ENCODE results near the gene IZUMO4. TPM values are rescaled to one million over a fixed set of nuclear protein-coding genes. Genes with fewer than 3 reads are reported as not detected.
A peak's percentile ranks its signal among the peaks of the same experiment; 100 is the strongest.

IZUMO4 gene, protein sequence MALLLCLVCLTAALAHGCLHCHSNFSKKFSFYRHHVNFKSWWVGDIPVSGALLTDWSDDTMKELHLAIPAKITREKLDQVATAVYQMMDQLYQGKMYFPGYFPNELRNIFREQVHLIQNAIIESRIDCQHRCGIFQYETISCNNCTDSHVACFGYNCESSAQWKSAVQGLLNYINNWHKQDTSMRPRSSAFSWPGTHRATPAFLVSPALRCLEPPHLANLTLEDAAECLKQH
- 2.6 TPM for polyA plus RNA-seq (2013, experiment 1 of 2)
- 3.0 TPM for polyA plus RNA-seq (2013, experiment 2 of 2)

DNA sequence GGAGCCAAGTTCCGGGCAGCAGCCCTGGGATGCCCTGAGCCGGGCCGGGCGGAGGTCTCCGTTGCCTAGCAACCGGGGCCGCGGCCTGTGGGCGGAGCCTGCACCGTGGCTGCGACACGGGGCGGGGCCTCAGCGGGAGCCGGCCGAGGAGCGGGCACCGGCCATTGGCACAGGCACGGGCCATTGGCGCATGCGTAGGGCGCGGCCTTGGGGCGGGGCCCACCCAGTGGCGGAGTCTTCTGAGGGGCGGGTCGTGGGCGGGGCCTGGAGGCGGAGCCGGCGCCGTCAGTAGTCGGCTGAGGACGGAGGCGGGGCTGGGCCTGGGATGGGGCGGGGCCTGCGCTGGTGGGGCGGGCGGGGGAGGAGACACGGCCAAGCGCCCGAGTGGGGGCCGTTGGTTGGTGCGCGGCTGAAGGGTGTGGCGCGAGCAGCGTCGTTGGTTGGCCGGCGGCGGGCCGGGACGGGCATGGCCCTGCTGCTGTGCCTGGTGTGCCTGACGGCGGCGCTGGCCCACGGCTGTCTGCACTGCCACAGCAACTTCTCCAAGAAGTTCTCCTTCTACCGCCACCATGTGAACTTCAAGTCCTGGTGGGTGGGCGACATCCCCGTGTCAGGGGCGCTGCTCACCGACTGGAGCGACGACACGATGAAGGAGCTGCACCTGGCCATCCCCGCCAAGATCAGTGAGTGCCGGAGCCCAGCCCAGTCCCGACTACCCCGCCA, at the start of gene IZUMO4:
Gene IZUMO4 (plus strand): TSS at position 436 of the 723 bp plus-strand sequence. CDS start 31 bp downstream, at position 467.
- Histone ChIP-seq H3K4me1 (ENCODE audit: control insufficient read depth, insufficient read depth, low read length, poor library complexity, severe bottlenecking) (peaks cover 17% of the 10 kb centered on the region), H3K4me3 (ENCODE audit: extremely low read depth, insufficient read depth, low read length, poor library complexity, severe bottlenecking) (peak within 1 kb of the TSS; percentile 82), H3K9me3 (ENCODE audit: control insufficient read depth, low read length) (no peaks in the 10 kb centered on the region), H3K27ac (ENCODE audit: low read depth, low read length, severe bottlenecking) (peak within 1 kb of the TSS; percentile 94), H3K36me3 (ENCODE audit: control insufficient read depth, insufficient read depth, low read length) (peaks cover 38% of the 10 kb centered on the region)
- WGBS, 2 experiments (ENCODE audit: insufficient coverage in 2 of 2) = 1 to 2% methylated on average over 32 to 46 of the region's 70 CpGs

DNA sequence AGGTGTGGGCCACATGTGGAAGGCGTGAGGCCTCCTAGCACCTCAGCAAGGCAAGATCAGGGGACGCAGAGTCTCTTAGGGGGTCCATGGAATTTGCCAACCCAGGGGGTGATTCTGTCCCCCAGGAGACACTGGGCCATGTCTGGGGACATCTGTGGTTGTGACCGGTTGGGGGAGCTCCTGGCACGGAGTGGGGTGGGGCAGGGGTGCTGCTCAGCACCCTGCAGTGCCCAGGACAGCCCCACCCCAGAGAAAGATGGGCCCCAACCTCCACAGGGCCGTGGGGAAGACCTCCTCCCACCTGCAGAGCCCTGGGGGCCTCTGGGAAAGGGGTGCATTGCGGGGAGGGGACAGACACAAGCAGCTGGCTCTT, 49.7 kb upstream of the IZUMO4 start:
- peaks cover 44% of the 10 kb centered on the region for H3K36me3 ChIP-seq (ENCODE audit: control insufficient read depth, insufficient read depth, low read length)
- 90 to 94% methylated on average over 4 to 6 of the region's 6 CpGs for WGBS, 2 experiments (ENCODE audit: insufficient coverage in 2 of 2)
- H3K9me3 ChIP-seq (ENCODE audit: control insufficient read depth, low read length) = no peaks in the 10 kb centered on the region
- H3K27ac ChIP-seq (ENCODE audit: low read depth, low read length, severe bottlenecking) = no peak overlapping the region
- H3K4me1 ChIP-seq (ENCODE audit: control insufficient read depth, insufficient read depth, low read length, poor library complexity, severe bottlenecking) = peaks cover 32% of the 10 kb centered on the region
- H3K4me3 ChIP-seq (ENCODE audit: extremely low read depth, insufficient read depth, low read length, poor library complexity, severe bottlenecking) = no peak overlapping the region

DNA sequence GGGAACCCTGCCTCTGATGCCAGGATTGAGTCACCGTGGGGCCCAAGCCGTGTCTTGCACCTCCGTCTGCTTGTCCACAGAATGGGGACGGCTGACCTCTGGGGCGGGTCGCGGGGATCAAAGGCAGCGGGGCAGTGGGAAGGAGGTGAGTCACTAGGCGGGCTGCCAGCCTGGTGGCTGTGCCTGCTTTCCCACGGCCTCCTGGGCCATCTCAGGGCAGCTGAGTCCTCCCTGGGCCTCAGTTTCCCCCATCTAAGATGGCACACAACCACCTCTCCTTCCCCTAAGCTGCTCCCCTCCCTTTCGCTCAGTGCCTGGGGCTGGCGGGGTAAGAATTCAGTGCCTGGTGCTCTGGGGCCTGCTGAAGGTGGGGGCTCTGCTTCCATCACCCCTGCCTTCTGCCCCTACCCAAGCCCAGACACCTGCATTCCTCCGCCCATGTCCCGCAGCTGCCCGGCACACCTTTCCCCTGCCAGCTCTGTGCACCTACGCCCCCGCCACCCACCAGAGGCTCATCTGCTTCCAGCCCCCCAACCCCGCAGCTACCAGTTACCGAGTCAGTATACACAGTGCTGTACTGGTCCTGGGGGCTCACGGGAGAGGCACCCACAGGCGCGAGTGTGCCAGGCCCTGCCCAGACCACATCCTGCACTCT, 49.1 kb upstream of the IZUMO4 start:
- Histone ChIP-seq H3K4me1 (ENCODE audit: control insufficient read depth, insufficient read depth, low read length, poor library complexity, severe bottlenecking) (peaks cover 28% of the 10 kb centered on the region), H3K27ac (ENCODE audit: low read depth, low read length, severe bottlenecking) (no peak overlapping the region), H3K9me3 (ENCODE audit: control insufficient read depth, low read length) (no peaks in the 10 kb centered on the region), H3K36me3 (ENCODE audit: control insufficient read depth, insufficient read depth, low read length) (peaks cover 41% of the 10 kb centered on the region), H3K4me3 (ENCODE audit: extremely low read depth, insufficient read depth, low read length, poor library complexity, severe bottlenecking) (no peak overlapping the region)
- 92 to 95% methylated on average over 16 to 21 of the region's 22 CpGs for WGBS, 2 experiments (ENCODE audit: insufficient coverage in 2 of 2)

DNA sequence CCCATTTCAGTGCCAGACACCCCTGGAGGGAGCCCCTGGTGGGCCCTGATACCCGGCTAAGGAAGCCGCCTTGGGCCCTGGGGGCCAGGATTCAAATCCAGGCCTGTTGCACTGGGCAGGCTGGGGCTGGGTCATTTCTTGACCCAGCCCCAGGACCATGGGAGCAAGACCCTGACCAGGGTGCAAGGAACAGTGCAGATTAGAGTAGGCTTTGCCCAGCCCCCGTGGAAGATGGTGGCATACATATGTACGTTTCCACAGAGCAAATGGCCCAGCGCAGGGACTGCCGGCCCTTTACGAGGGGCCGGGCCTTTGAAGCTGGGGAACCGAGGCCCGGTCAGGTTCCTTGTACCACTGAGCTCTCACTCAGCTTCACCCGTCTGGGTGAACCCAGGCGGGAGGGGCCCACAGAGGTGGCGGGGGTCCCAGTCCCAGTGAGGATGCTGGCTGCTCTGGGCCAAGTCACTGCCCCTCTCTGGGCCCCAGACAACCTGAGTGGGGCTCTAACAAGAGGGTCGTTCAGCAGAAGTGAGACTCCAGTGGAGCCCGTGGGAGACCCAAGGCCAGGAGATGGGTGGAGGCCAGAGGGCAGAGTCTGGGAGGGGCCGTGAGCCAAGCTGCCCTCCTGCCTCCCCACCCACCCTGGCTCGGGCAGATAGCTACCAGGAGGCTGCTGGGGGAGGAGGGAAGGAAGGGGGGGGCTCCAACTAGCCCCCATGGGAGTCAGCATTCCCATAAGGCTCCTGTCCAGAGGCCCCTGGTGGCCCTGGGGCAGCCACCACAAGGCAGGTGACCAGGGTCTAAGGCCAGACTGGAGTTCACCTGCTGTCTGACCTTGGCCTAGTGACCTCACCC, 48.4 kb upstream of the IZUMO4 start:
- 96 to 97% methylated on average over 14 of the region's 17 CpGs for WGBS, 2 experiments (ENCODE audit: insufficient coverage in 2 of 2)
- H3K36me3 ChIP-seq (ENCODE audit: control insufficient read depth, insufficient read depth, low read length) = peaks cover 36% of the 10 kb centered on the region
- H3K9me3 ChIP-seq (ENCODE audit: control insufficient read depth, low read length) = no peaks in the 10 kb centered on the region
- no peak overlapping the region for H3K27ac ChIP-seq (ENCODE audit: low read depth, low read length, severe bottlenecking)
- H3K4me1 ChIP-seq (ENCODE audit: control insufficient read depth, insufficient read depth, low read length, poor library complexity, severe bottlenecking) = peaks cover 25% of the 10 kb centered on the region
- no peak overlapping the region for H3K4me3 ChIP-seq (ENCODE audit: extremely low read depth, insufficient read depth, low read length, poor library complexity, severe bottlenecking)

DNA sequence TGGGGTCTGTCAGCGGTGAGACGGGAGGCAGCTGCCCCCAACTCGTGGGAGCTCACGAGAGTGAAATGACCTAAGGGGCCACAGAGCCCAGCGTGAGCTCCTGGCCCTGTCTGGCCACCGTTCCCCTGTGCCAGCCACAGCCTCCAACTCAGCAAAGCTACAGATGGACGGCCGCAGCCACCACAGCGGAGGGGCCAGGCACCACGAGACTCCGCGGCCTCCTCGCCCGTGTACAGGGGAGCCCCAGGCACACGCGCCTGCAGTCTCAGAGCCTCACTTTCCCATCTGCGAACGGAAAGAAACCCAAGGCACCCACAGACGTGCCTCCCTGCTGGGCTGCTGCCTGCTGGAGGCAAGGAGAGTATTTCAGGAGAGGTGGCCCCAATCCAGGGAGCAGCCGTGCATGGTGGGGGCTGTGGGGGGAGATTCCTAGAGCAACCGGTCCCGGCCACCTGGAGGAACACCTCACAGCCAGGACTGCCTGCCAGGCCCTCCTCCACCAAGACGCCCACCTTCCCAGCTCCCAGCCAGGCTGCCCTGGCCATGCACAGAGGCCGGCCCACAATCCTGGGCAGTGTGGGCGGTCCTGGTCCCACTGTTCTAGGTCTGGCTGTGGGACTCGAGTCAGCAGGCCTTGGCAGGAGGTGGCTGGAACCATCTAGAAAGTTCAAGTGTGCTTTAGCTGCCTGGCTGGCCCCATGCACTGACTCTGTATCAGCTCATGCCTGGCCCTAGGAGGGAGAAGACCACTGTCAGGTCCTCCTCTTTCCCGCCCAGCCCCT, 47.6 kb upstream of the IZUMO4 start:
- 88 to 92% methylated on average over 12 to 27 of the region's 27 CpGs for WGBS, 2 experiments (ENCODE audit: insufficient coverage in 2 of 2)
- Histone ChIP-seq H3K4me3 (ENCODE audit: extremely low read depth, insufficient read depth, low read length, poor library complexity, severe bottlenecking) (peak overlapping the region; percentile 89), H3K9me3 (ENCODE audit: control insufficient read depth, low read length) (no peaks in the 10 kb centered on the region), H3K4me1 (ENCODE audit: control insufficient read depth, insufficient read depth, low read length, poor library complexity, severe bottlenecking) (peaks cover 25% of the 10 kb centered on the region), H3K27ac (ENCODE audit: low read depth, low read length, severe bottlenecking) (no peak overlapping the region), H3K36me3 (ENCODE audit: control insufficient read depth, insufficient read depth, low read length) (peaks cover 36% of the 10 kb centered on the region)

DNA sequence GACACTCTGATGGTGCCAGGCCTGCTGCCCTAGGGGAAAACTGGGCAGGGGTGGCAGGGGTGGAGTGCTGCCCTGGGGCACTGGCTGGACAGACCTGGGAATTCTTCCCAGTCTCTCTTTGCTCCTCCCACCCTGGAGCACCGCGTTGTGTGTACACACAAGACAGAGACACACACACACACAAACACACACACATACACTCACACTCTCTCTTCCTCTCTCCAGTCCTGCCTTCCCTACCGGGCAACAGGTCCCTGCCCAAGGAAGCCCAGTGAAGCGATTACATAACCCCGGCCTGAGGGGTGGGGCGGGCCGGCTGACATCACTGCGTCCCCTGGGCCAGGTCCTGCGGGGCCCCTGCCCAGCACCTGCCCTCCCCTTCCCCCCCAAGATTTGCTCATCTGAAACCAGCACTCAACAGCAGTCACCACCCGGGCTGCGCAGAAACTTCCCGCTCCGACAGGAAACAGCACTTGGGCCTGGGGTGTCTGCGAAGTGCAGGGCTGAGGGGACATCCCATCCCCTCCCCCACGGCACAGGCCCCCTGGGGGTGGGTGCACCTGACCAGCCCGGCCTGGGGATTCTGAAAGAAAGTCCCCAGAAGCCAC, 46.9 kb upstream of the IZUMO4 start:
- Histone ChIP-seq H3K27ac (ENCODE audit: low read depth, low read length, severe bottlenecking) (no peak overlapping the region), H3K9me3 (ENCODE audit: control insufficient read depth, low read length) (no peaks in the 10 kb centered on the region), H3K4me1 (ENCODE audit: control insufficient read depth, insufficient read depth, low read length, poor library complexity, severe bottlenecking) (peaks cover 25% of the 10 kb centered on the region), H3K36me3 (ENCODE audit: control insufficient read depth, insufficient read depth, low read length) (peaks cover 36% of the 10 kb centered on the region), H3K4me3 (ENCODE audit: extremely low read depth, insufficient read depth, low read length, poor library complexity, severe bottlenecking) (peak overlapping the region; percentile 89)
- WGBS, 2 experiments (ENCODE audit: insufficient coverage in 2 of 2) = 14 to 15% methylated on average over 9 of the region's 16 CpGs

DNA sequence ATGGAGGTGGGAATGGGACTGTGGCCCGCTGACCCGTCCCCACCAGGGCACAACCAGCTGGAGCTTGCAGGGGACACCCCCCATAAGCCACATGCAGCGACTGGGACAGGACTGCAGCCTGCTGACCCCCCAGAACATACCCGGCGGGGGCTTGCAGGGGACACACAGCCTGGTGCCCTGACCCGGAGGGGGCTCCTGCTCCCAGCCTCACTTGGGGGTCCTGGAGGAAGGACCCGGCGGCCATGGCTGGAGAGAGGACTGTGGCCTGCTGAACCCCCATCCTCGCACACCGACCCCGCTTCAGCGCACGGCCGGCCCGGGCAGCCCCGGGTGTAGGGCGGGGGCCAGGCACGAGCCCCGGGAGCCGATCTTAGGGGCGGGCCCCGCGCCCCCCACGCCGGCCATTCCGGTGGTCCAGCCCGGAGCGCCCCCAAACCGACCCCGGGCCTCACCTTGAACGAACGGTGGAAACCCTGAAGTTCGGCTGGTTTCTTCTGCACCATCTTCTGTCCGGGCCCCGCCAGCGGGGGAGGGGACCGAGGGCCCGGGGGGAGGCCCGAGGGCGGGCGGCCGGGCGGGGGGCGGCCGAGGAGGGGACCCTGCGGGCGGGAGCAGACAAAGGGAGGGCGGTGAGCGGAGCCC, 46.2 kb upstream of the IZUMO4 start:
- Histone ChIP-seq H3K4me3 (ENCODE audit: extremely low read depth, insufficient read depth, low read length, poor library complexity, severe bottlenecking) (peak overlapping the region; percentile 89), H3K27ac (ENCODE audit: low read depth, low read length, severe bottlenecking) (no peak overlapping the region), H3K36me3 (ENCODE audit: control insufficient read depth, insufficient read depth, low read length) (peaks cover 36% of the 10 kb centered on the region), H3K9me3 (ENCODE audit: control insufficient read depth, low read length) (no peaks in the 10 kb centered on the region), H3K4me1 (ENCODE audit: control insufficient read depth, insufficient read depth, low read length, poor library complexity, severe bottlenecking) (peaks cover 24% of the 10 kb centered on the region)
- 0% methylated on average over 13 to 40 of the region's 49 CpGs for WGBS, 2 experiments (ENCODE audit: insufficient coverage in 2 of 2)

DNA sequence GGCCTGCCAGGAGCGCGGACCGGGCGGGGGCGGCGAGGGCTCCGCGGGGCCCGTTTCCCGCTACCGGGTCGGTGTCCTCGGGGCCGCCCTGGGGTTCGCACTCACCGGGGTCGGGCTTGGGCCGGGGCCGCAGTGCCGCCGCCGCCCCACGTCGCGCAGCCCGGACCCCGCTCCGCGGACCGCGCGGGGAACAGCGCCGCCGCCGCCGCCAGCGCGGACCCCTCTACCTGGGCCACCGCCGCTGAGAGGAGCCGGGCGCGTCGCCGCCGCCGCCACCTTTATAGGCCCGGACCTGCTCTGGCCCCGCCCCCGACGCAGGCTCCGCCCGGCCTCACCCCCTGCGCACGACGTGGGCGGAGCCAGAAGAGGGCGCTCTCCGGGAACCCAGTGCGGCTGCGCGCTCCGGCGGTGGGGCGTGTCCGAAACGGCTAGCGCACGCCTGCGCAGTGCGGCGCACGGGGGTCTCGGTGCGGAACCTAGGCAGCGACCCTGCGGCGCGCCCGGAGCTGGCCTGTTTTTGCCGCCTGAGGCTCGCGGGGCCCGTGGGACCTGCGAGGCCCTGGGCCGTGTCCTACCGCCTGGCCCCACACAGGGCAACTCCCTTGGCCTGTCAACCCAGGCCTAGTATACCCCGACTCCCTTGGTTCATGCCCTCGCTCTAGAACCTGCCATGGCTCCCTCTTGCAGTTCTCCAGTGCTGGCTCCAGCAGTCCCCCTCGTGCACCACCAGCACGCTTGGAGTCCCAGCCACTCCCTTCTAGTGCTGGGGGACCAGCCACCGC, 45.5 kb upstream of the IZUMO4 start, which contains the start of gene MKNK2:
Gene MKNK2 (minus strand): TSS at position 254 of the 782 bp plus-strand sequence. CDS start 393 bp downstream, outside the sequence.
- peak within 1 kb of the TSS; percentile 18 for H3K27ac ChIP-seq (ENCODE audit: low read depth, low read length, severe bottlenecking)
- H3K9me3 ChIP-seq (ENCODE audit: control insufficient read depth, low read length) = no peaks in the 10 kb centered on the region
- peaks cover 27% of the 10 kb centered on the region for H3K4me1 ChIP-seq (ENCODE audit: control insufficient read depth, insufficient read depth, low read length, poor library complexity, severe bottlenecking)
- peaks cover 30% of the 10 kb centered on the region for H3K36me3 ChIP-seq (ENCODE audit: control insufficient read depth, insufficient read depth, low read length)
- WGBS, 2 experiments (ENCODE audit: insufficient coverage in 2 of 2) = 3 to 4% methylated on average over 78 to 86 of the region's 93 CpGs
- H3K4me3 ChIP-seq (ENCODE audit: extremely low read depth, insufficient read depth, low read length, poor library complexity, severe bottlenecking) = peak within 1 kb of the TSS; percentile 89
